ENCODE results near the gene RHBDL1. TPM values are rescaled to one million over a fixed set of nuclear protein-coding genes. Genes with fewer than 3 reads are reported as not detected.

Gene RHBDL1
- total RNA-seq, 3 donors from 2014 or later = 0.48 to 2.3 (median 1.0) TPM

DNA sequence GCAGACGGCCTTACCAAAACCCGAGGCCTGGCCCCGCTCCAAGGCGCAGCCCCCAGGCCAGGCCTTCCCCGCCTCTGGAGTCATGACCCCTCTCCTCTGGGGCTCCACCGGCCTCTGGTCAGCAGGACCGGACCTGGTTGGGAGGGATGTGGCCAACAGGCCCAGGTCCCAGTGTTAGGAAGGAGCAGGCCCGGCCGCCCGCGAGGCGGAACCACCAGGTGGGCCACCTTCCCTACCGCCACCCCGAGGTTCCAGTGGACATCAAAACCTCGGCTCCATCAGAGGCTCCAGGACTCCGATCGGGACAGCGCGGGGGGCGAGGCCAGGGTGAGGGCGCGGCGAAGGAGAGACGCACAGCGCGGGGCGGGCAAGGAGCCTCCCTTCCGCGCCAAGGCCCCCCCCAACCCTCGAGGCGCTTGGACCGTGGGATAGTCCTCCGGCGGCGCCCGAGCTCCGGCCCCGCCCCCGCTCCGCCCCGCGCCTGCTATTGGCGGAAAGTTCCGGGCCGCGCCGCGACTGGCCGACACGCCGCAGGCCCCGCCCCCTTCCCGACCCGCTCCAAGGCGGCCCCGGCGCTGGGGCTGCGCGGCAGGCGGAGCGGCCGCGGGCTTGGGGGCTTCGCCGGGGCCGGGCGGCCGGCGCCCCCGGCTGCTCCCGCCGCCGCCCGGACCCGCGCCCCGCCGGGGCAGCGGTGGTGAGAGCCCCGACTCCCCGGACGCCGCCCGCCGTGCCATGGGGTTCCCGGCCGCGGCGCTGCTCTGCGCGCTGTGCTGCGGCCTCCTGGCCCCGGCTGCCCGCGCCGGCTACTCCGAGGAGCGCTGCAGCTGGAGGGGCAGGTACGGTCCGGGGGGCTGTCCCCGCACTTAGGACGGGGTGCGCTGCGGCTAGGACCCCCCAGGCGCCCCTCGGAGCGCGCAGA lies 39.3 kb downstream of the RHBDL1 start, which contains the start of gene METRN:
TSS of gene METRN (plus strand) at position 561 of the 919 bp plus-strand sequence. CDS start at position 733, 172 bp downstream.
- intact Hi-C loops (cut with DNase I; ENCODE audit: low total_unique reads) = no loop called here
- H3K36me3 ChIP-seq = no peaks in the 10 kb centered on the region
- peaks cover 8 to 23% of the 10 kb centered on the region in 2 donors for H3K27me3 ChIP-seq
- peak; percentile 78 to 87 for DNase-seq (ENCODE audit: low spot score in 2 of 2)
- peak within 1 kb of the TSS; percentile 65 to 96 (median 72) for H3K4me3 ChIP-seq
- H3K27ac ChIP-seq = no peak within 1 kb of the TSS
- no peaks in the 10 kb centered on the region for H3K9me3 ChIP-seq
- TF ChIP-seq POLR2AphosphoS5 (IDR thresholded peaks at IDR 0.05) = no peak
- TF ChIP-seq, protein P1, sequence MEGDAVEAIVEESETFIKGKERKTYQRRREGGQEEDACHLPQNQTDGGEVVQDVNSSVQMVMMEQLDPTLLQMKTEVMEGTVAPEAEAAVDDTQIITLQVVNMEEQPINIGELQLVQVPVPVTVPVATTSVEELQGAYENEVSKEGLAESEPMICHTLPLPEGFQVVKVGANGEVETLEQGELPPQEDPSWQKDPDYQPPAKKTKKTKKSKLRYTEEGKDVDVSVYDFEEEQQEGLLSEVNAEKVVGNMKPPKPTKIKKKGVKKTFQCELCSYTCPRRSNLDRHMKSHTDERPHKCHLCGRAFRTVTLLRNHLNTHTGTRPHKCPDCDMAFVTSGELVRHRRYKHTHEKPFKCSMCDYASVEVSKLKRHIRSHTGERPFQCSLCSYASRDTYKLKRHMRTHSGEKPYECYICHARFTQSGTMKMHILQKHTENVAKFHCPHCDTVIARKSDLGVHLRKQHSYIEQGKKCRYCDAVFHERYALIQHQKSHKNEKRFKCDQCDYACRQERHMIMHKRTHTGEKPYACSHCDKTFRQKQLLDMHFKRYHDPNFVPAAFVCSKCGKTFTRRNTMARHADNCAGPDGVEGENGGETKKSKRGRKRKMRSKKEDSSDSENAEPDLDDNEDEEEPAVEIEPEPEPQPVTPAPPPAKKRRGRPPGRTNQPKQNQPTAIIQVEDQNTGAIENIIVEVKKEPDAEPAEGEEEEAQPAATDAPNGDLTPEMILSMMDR (IDR thresholded peaks at IDR 0.05) = no peak
- TF ChIP-seq POLR2A (IDR thresholded peaks at IDR 0.05) = no peak
- H3K4me1 ChIP-seq = peaks cover under 1 to 12% of the 10 kb centered on the region in 2 donors

DNA sequence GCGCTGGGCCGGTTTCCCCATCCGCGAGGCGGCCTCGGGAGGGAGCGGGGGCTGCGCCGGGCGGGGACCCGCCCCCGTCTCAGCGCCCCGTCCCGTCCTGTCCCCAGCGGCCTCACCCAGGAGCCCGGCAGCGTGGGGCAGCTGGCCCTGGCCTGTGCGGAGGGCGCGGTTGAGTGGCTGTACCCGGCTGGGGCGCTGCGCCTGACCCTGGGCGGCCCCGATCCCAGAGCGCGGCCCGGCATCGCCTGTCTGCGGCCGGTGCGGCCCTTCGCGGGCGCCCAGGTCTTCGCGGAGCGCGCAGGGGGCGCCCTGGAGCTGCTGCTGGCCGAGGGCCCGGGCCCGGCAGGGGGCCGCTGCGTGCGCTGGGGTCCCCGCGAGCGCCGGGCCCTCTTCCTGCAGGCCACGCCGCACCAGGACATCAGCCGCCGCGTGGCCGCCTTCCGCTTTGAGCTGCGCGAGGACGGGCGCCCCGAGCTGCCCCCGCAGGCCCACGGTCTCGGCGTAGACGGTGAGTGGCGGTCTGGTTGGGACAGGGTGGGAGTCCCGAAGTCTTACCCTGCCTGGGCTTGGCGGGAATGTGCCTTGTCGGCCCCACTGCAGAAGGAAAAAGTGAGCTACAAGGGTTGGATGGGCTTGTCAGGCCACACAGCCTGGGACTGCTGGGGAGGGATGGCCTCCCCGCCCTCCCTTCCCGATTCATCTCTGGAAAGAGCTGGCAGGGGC lies 40.2 kb downstream of the RHBDL1 start:
- TF ChIP-seq POLR2A (IDR thresholded peaks at IDR 0.05) (no peak), POLR2AphosphoS5 (IDR thresholded peaks at IDR 0.05) (no peak)
- TF ChIP-seq, protein P1 (IDR thresholded peaks at IDR 0.05) = no peak
- intact Hi-C loops (cut with DNase I; ENCODE audit: low total_unique reads) = loop anchor here (2.0 kb wide), 1 partner anchor 69 kb away; no protein-coding TSS in a partner anchor
- DNase-seq (ENCODE audit: low spot score in 2 of 2) = no peak

DNA sequence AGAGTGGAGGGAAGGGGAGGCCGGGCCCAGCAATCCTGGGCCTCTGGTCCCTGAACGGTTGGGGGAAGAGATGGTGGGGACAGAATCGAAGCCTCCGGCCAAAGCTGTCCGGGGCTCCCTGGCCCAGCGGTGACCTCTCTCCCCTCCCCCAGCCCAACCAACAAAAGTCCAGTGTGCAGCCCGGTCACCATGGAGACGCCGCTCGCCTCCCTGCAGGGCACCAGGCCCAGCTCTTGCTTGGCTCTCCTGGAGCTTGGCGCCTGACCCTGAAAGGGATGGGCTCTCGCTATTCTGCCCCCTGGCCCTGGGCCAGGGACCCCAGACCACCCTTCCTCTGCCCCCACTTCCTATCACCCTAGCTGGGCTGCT lies 40.7 kb downstream of the RHBDL1 start:
- no peaks in the 10 kb centered on the region for H3K9me3 ChIP-seq
- no peak overlapping the region for H3K27ac ChIP-seq
- peaks cover 8 to 17% of the 10 kb centered on the region in 2 donors for H3K4me1 ChIP-seq
- intact Hi-C loops (cut with DNase I; ENCODE audit: low total_unique reads) = loop anchor here (2.0 kb wide), 1 partner anchor 69 kb away; no protein-coding TSS in a partner anchor
- H3K36me3 ChIP-seq = no peaks in the 10 kb centered on the region
- H3K4me3 ChIP-seq = peak overlapping the region in 2 of 3 donors; percentile 72 to 96
- peak in 1 of 2 donors; percentile 74 for DNase-seq (ENCODE audit: low spot score in 2 of 2)
- TF ChIP-seq, protein P1 (IDR thresholded peaks at IDR 0.05) = no peak
- TF ChIP-seq POLR2A (IDR thresholded peaks at IDR 0.05) (no peak), POLR2AphosphoS5 (IDR thresholded peaks at IDR 0.05) (no peak)
- H3K27me3 ChIP-seq = peaks cover 3 to 9% of the 10 kb centered on the region in 2 donors

More for the DNA sequence above, 40.2 kb downstream of the RHBDL1 start:
- H3K27ac ChIP-seq = no peak overlapping the region
- no peaks in the 10 kb centered on the region for H3K36me3 ChIP-seq
- no peaks in the 10 kb centered on the region for H3K9me3 ChIP-seq
- peaks cover 8 to 17% of the 10 kb centered on the region in 2 donors for H3K4me1 ChIP-seq
- peak overlapping the region; percentile 65 to 96 (median 72) for H3K4me3 ChIP-seq
- peaks cover 6 to 15% of the 10 kb centered on the region in 2 donors for H3K27me3 ChIP-seq

DNA sequence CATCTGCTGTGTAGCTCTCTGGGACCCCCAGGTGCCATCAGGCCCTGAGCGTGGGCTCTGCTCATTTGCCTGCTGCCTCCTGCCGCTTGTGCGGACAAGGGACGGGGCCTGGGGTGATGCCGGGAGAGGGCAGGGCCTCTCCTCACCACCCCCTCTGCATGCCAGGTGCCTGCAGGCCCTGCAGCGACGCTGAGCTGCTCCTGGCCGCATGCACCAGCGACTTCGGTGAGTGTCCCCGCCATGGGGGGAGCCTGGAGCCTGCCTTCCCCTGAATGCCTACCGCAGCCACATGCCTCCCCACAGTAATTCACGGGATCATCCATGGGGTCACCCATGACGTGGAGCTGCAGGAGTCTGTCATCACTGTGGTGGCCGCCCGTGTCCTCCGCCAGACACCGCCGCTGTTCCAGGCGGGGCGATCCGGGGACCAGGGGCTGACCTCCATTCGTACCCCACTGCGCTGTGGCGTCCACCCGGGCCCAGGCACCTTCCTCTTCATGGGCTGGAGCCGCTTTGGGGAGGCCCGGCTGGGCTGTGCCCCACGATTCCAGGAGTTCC lies 41.4 kb downstream of the RHBDL1 start:
- H3K27me3 ChIP-seq = peaks cover 0 to 3% of the 10 kb centered on the region in 2 donors
- H3K36me3 ChIP-seq = no peaks in the 10 kb centered on the region
- no peak for TF ChIP-seq POLR2A (IDR thresholded peaks at IDR 0.05)
- TF ChIP-seq, protein P1 (IDR thresholded peaks at IDR 0.05) = no peak
- no peak for DNase-seq (ENCODE audit: low spot score in 2 of 2)
- H3K4me1 ChIP-seq = peaks cover 14 to 22% of the 10 kb centered on the region in 2 donors
- intact Hi-C loops (cut with DNase I; ENCODE audit: low total_unique reads) = loop anchor here (2.0 kb wide), 1 partner anchor 68 kb away; no protein-coding TSS in a partner anchor
- H3K4me3 ChIP-seq = peak overlapping the region in 1 of 3 donors; percentile 96
- no peaks in the 10 kb centered on the region for H3K9me3 ChIP-seq
- H3K27ac ChIP-seq = no peak overlapping the region
